Measurements from ENCODE around the gene IL9. TPM values are rescaled to one million over a fixed set of nuclear protein-coding genes. Genes with fewer than 3 reads are reported as not detected.
A peak's percentile ranks its signal among the peaks of the same experiment; 100 is the strongest.

The IL9 gene
- total RNA-seq, 1 experiment from 2014 or later, result not detected

- CTCF ChIA-PET, result interaction anchor here (0.5 to 8.9 kb wide), 20 partner anchors 13 to 269 kb away, joined by 3 to 75 read pairs (median 4); partner anchors contain the start of gene LECT2
- H3K4me3 Mint-ChIP-seq (ENCODE audit: unreplicated experiment), result no peak overlapping the region
- intact Hi-C loops (cut with micrococcal nuclease), result no loop called here
- no TSS peak for BruUV-seq (replicated peaks)
- no peaks in the 10 kb centered on the region for H3K36me3 Mint-ChIP-seq (ENCODE audit: insufficient read depth, unreplicated experiment)
- TF ChIP-seq, protein P1, sequence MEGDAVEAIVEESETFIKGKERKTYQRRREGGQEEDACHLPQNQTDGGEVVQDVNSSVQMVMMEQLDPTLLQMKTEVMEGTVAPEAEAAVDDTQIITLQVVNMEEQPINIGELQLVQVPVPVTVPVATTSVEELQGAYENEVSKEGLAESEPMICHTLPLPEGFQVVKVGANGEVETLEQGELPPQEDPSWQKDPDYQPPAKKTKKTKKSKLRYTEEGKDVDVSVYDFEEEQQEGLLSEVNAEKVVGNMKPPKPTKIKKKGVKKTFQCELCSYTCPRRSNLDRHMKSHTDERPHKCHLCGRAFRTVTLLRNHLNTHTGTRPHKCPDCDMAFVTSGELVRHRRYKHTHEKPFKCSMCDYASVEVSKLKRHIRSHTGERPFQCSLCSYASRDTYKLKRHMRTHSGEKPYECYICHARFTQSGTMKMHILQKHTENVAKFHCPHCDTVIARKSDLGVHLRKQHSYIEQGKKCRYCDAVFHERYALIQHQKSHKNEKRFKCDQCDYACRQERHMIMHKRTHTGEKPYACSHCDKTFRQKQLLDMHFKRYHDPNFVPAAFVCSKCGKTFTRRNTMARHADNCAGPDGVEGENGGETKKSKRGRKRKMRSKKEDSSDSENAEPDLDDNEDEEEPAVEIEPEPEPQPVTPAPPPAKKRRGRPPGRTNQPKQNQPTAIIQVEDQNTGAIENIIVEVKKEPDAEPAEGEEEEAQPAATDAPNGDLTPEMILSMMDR (IDR thresholded peaks at IDR 0.05; ENCODE audit: unreplicated experiment), result no peak
- no peaks in the 10 kb centered on the region for H3K4me1 Mint-ChIP-seq (ENCODE audit: insufficient read depth, unreplicated experiment)
- POLR2A ChIA-PET, result interaction anchor here (0.8 to 1.6 kb wide), 5 partner anchors 8 to 115 kb away, joined by 3 to 4 read pairs (median 3); no protein-coding TSS in a partner anchor
- peaks cover 14% of the 10 kb centered on the region for H3K27me3 Mint-ChIP-seq (ENCODE audit: insufficient read depth, unreplicated experiment)
- no peak overlapping the region for H3K27ac Mint-ChIP-seq (ENCODE audit: low read depth, unreplicated experiment)
- peak; percentile 4 for DNase-seq (ENCODE audit: unreplicated experiment)
- H3K9me3 Mint-ChIP-seq (ENCODE audit: unreplicated experiment), result no peaks in the 10 kb centered on the region
These were observed 46.6 kb upstream of the IL9 start for GRCh38 chr5:135942202-135942771.

DNA sequence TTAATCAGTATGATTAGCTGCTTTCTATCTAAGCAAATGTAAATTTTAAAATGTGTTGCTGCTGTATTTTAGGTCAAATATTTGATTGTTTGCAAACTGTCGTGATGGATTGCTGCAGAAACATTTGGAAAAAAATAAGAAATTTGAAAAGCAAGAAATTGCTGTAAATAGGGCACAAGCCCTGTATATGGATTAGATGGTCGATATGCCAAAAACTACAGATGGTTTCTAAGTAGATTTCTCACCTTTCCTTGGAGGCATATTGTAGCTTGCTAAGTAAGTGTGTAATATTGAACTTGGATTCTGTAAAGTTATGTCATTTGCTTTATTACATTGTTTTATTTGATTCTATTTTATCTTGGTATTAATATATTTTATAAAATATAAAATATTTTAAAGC, 46.1 kb upstream of the IL9 start:
- ChIA-PET CTCF (interaction anchor here (0.8 to 8.9 kb wide), 15 partner anchors 50 to 375 kb away, joined by 3 to 75 read pairs (median 5); no protein-coding TSS in a partner anchor), POLR2A (interaction anchor here (0.7 to 1.4 kb wide), 4 partner anchors 87 to 433 kb away, joined by 3 to 4 read pairs (median 4); partner anchors contain the start of gene TGFBI)
- TF ChIP-seq, protein P1 (IDR thresholded peaks at IDR 0.05; ENCODE audit: unreplicated experiment), result no peak
- H3K27ac Mint-ChIP-seq (ENCODE audit: low read depth, unreplicated experiment), result no peak overlapping the region
- DNase-seq (ENCODE audit: unreplicated experiment), result no peak
- H3K4me3 Mint-ChIP-seq (ENCODE audit: unreplicated experiment), result no peak overlapping the region
- intact Hi-C loops (cut with micrococcal nuclease), result no loop called here
- no peaks in the 10 kb centered on the region for H3K9me3 Mint-ChIP-seq (ENCODE audit: unreplicated experiment)
- H3K27me3 Mint-ChIP-seq (ENCODE audit: insufficient read depth, unreplicated experiment), result peaks cover 14% of the 10 kb centered on the region
- BruUV-seq (replicated peaks), result no TSS peak
- H3K36me3 Mint-ChIP-seq (ENCODE audit: insufficient read depth, unreplicated experiment), result no peaks in the 10 kb centered on the region
- H3K4me1 Mint-ChIP-seq (ENCODE audit: insufficient read depth, unreplicated experiment), result no peaks in the 10 kb centered on the region

DNA sequence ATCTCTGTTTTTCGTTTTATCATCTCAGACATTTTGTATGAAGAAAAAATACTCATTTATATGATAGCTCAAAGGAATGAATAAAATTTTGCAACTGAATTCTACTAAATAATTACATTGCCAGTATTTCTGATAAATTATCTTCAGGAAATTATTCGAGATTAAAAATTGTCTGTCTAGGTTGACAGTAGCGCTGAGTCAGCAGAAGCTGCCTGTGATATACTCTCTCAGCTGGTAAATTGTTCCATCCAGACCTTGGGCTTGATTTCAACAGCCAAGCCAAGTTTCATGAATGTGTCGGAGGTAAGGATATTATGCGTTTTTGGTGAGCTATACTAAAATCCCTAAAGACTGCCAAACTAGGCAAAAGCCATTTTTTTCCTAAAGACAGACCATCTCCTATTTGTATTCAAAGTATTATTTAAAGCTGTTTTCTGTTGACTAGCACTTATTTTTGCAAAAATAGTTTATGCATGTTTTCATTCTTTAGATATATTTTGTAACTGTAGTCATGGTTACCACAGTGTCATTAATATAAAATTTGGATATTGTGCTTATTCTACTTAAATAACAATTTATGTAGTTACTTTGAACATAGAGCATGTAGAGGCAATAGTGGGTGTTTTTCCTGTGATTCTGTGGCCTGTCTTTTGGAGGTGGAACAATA, 41.7 kb upstream of the IL9 start:
- no TSS peak for BruUV-seq (replicated peaks)
- TF ChIP-seq, protein P1 (IDR thresholded peaks at IDR 0.05; ENCODE audit: unreplicated experiment), result no peak
- ChIA-PET CTCF (interaction anchor here (0.6 to 8.9 kb wide), 11 partner anchors 7 to 275 kb away, joined by 3 to 75 read pairs (median 4); no protein-coding TSS in a partner anchor), POLR2A (interaction anchor here (0.5 to 3.2 kb wide), 14 partner anchors 16 to 222 kb away, joined by 3 to 14 read pairs (median 4); partner anchors contain the start of gene TGFBI)
- Mint-ChIP-seq H3K36me3 (ENCODE audit: insufficient read depth, unreplicated experiment) (no peaks in the 10 kb centered on the region), H3K27ac (ENCODE audit: low read depth, unreplicated experiment) (no peak overlapping the region), H3K4me1 (ENCODE audit: insufficient read depth, unreplicated experiment) (no peaks in the 10 kb centered on the region), H3K4me3 (ENCODE audit: unreplicated experiment) (no peak overlapping the region), H3K9me3 (ENCODE audit: unreplicated experiment) (no peaks in the 10 kb centered on the region), H3K27me3 (ENCODE audit: insufficient read depth, unreplicated experiment) (peaks cover 34% of the 10 kb centered on the region)
- no peak for DNase-seq (ENCODE audit: unreplicated experiment)
- intact Hi-C loops (cut with micrococcal nuclease), result no loop called here

DNA sequence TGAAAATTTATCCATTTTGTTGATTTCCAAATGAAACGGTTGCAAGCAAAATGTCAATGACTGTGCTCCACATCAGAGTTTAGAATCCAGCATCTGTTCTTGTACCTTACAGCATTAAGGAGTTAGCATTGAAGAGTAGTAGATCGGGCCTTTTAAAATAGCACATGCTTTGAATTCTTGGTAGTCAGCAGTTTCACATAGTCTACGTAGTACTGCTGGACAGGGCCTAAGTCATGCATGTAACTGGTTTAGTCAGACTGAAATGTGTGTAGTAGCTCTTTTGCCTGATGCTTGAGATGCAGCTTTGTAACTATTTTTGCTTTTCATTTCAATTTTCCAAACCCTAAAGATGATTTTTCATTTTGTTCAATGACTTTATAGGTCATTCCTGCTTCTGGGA, 39.3 kb upstream of the IL9 start:
- no peak for DNase-seq (ENCODE audit: unreplicated experiment)
- BruUV-seq (replicated peaks), result no TSS peak
- no peaks in the 10 kb centered on the region for H3K36me3 Mint-ChIP-seq (ENCODE audit: insufficient read depth, unreplicated experiment)
- H3K27ac Mint-ChIP-seq (ENCODE audit: low read depth, unreplicated experiment), result no peak overlapping the region
- intact Hi-C loops (cut with micrococcal nuclease), result no loop called here
- H3K4me3 Mint-ChIP-seq (ENCODE audit: unreplicated experiment), result no peak overlapping the region
- TF ChIP-seq, protein P1 (IDR thresholded peaks at IDR 0.05; ENCODE audit: unreplicated experiment), result no peak
- CTCF ChIA-PET, result interaction anchor here (0.9 to 1.7 kb wide), 4 partner anchors 10 to 297 kb away, joined by 3 to 5 read pairs (median 4); no protein-coding TSS in a partner anchor
- no peaks in the 10 kb centered on the region for H3K9me3 Mint-ChIP-seq (ENCODE audit: unreplicated experiment)
- no peaks in the 10 kb centered on the region for H3K4me1 Mint-ChIP-seq (ENCODE audit: insufficient read depth, unreplicated experiment)
- POLR2A ChIA-PET, result interaction anchor here (0.6 to 1.0 kb wide), 2 partner anchors 8 to 244 kb away, joined by 3 read pairs; no protein-coding TSS in a partner anchor
- peaks cover 49% of the 10 kb centered on the region for H3K27me3 Mint-ChIP-seq (ENCODE audit: insufficient read depth, unreplicated experiment)

All from MCF 10A (cell line).